ENCODE measurements around the gene GOLGA1.

The GOLGA1 gene

DNA sequence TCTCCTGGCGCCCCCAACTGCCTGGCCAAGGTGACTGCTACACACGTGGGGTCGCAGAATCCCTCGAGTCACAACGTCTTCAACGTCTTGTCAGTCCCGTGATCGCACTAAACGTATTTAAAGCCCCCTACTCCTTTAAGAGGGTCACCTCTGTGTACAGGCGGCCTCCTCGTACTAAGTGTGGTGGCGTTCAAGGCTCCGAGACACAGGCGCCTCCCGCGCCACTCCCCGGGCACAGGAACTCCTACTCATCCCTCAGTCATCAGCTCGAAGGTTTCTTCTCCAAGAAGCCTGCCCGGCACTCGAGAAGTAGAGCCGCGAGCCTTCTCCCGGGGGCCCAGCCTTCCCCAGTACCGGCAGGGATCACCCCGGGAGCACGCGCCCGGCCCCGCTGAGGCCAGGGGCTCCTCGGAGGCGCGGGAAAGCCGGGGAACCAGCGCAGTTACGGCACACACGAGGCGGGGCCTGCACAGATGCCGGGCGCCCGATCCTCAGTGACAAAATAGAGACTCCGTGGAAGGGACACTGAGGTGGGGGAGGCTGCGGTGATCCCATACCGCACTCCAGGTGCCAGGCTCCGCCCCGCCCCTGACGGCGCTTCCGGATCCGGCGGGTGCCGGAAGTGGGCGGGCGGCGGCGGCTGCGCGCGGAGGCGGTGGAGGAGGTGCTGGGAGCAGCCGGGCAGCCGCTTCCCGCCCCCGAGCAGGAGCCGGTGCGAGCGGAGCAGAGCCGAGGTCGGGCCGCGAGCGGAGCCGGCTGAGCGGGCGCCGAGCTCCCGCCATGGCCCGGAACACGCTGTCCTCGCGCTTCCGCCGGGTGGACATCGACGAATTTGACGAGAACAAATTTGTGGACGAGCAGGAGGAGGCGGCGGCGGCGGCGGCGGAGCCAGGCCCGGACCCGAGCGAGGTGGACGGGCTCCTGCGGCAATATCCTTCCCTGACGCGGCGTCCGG is 72.1 kb downstream of the GOLGA1 start:
- Mint-ChIP-seq H3K4me1 (ENCODE audit: low read depth) (peaks cover 36% of the 10 kb centered on the region), H3K4me3 (peak overlapping the region; percentile 89), H3K27me3 (ENCODE audit: low read depth) (no peaks in the 10 kb centered on the region), H3K36me3 (ENCODE audit: low read depth) (peaks cover 35% of the 10 kb centered on the region), H3K27ac (peak overlapping the region; percentile 96), H3K9me3 (no peaks in the 10 kb centered on the region)
- DNase-seq (ENCODE audit: low spot score): peak; percentile 95

DNA sequence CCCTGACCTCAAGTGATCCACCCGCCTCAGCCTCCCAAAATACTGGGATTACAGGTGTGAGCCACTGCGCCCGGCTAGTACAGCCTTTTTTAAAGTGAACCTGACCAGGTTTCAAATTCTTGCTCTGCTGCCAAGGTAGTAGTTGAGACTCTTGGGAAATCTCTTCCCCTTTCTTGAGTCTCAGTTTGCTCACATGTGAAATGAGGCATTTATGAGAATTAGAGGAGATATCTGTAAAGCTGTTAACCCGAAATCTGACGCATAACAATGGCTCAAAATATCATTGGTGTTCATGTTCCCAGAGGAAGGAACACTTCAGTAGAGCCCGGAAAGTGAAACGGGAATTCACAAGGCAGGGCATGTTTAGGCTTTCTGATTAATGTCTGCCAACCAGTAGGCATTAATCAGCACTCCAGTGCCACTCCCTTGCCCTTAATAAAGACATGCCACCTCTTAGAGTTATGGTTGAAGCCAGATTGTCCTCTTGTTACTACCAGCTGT is 77.5 kb downstream of the GOLGA1 start:
- peaks cover 34% of the 10 kb centered on the region for H3K36me3 Mint-ChIP-seq (ENCODE audit: low read depth)

DNA sequence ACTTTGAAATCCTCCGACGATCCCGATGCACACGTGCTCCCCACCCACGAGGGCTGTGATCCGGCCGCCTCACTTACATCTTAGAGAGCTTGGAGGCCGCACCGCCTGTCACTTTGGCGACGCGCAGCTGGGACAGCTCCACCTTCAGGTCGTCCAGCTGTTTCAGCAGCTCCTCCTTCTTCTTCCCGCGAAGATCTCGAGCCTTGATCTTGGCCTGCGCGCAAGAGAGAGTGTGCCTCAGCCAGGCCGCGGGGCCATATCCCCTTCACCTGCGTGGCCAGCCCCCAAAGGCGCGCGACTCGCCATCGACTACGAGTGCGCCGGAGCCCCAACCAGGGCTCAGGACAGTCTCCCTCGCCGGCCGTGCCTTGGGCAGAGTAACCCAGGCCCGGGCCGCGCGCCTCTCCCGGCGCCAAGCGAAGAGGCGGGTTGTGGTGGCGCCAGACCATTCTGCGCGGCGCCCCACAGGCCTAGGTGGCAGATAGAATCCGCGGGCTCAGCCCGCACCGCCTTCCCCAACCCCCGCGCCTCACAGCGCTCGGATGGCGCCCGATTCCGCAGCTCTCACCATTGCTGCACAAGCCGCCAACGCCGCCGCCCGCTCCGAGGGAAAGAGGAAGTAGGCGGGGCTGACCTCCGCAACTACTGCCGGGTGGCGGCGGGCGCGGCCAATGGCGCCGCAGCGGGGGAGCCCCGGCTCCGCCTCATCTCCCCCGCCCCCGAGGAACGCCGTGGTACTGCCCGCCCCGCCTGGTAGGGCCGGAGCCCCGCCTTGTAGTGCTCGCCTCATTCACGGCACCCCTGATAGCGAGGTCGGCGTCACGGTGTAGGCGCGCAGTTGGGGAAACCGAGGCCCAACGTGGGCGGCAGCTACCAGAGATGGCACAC is 79.3 kb downstream of the GOLGA1 start, which contains the start of the genes ARPC5L and RPL35:
Gene ARPC5L, plus strand, starts transcription at position 789 of the 888 bp plus-strand sequence. CDS start 7,161 bp downstream, outside the sequence.
Gene RPL35, minus strand, starts transcription at position 616 of the 888 bp plus-strand sequence. Its CDS starts 45 bp downstream, at position 571.
- H3K36me3 Mint-ChIP-seq (ENCODE audit: low read depth): peaks cover 41% of the 10 kb centered on the region
- H3K4me1 Mint-ChIP-seq (ENCODE audit: low read depth): peaks cover 20% of the 10 kb centered on the region
- peak; percentile 95 for DNase-seq (ENCODE audit: low spot score)

More for the DNA sequence above, 77.5 kb downstream of the GOLGA1 start:
- Mint-ChIP-seq H3K27ac (peak overlapping the region; percentile 49), H3K4me3 (peak overlapping the region; percentile 68), H3K27me3 (ENCODE audit: low read depth) (no peaks in the 10 kb centered on the region), H3K4me1 (ENCODE audit: low read depth) (peaks cover 30% of the 10 kb centered on the region), H3K9me3 (no peaks in the 10 kb centered on the region)
- no peak for DNase-seq (ENCODE audit: low spot score)

DNA sequence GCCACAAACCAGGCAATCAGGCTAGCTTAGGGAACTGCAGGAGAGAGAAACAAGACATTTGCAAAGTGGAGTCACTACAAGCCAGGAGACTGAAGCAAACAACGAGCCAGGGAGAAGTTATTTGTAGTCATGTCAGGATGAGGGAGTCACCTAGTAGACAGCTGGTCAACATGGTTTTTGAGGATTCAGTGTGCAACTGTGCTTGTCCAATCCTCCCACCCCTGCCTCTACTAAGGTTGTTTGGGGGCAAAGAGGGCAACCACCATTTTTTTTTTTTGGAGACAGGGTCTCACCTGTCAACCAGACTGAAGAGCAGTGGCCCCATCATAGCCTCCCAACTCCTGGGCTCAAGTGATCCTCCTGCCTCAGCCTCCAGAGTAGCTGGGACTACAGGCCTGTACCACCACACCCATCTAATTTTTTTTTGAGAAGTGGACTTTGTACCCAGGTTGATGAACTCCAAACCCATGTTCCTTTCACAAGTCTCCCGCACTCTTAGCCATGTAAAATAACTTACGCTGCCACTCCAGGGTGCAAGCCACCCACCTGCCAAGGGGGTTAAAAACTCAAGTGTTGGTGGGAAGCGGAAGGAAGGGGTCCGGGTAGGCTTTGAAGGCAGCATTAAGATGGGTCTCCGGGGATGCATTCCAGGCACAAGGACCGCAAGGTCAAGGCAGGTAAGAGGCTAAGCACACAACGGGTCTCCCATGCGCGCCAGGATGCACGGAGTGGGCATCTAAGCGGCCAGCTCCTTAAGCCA is 80.1 kb downstream of the GOLGA1 start:
- H3K4me1 Mint-ChIP-seq (ENCODE audit: low read depth): peaks cover 20% of the 10 kb centered on the region
- peak overlapping the region; percentile 98 for H3K4me3 Mint-ChIP-seq
- no peak for DNase-seq (ENCODE audit: low spot score)
- peak overlapping the region; percentile 97 for H3K27ac Mint-ChIP-seq
- H3K27me3 Mint-ChIP-seq (ENCODE audit: low read depth): no peaks in the 10 kb centered on the region
- peaks cover 41% of the 10 kb centered on the region for H3K36me3 Mint-ChIP-seq (ENCODE audit: low read depth)
- no peaks in the 10 kb centered on the region for H3K9me3 Mint-ChIP-seq

More for the DNA sequence above, 79.3 kb downstream of the GOLGA1 start, which contains the start of the genes ARPC5L and RPL35:
- Mint-ChIP-seq H3K9me3 (no peaks in the 10 kb centered on the region), H3K27ac (peak within 1 kb of the TSS; percentile 97), H3K27me3 (ENCODE audit: low read depth) (no peaks in the 10 kb centered on the region), H3K4me3 (peak within 1 kb of the TSS; percentile 98)

DNA sequence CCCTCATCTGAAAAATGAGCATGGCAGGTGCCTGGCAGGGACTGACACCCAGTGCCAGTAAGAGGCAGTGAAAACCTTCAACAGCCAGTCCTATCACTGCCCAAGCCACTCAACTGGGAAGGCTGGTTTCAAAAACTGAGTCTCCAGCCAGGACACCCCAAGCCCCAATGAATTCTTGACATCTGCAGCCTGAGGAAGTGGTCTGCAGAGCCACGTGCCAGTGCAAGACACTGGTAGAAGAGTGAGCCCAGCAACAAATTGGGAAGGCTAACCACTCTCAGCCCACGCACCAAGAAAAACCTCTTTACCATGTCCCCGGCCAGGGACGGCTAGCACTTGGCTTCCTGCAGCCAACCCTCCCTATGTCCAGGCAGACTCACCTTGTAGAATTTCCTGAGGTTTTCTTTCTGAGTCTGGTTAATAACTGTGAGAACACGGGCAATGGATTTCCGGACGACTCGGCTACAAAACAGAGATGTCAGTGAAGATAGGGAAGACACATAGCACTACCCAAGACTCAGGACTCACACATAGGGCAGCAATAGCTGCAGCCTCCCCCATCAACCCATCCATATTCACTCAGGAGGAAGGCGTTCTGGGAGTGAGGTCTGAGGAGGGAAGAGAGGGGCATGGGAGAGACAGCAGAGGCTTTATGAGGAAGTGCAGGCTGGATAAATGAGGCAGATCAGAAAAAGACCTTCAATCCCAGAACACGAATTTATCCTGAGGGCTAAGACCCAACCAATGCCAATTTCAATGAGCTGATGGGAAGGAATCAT is 80.9 kb downstream of the GOLGA1 start:
- H3K36me3 Mint-ChIP-seq (ENCODE audit: low read depth): peaks cover 41% of the 10 kb centered on the region
- H3K27ac Mint-ChIP-seq: peak overlapping the region; percentile 97
- peak overlapping the region; percentile 98 for H3K4me3 Mint-ChIP-seq
- H3K27me3 Mint-ChIP-seq (ENCODE audit: low read depth): no peaks in the 10 kb centered on the region
- H3K9me3 Mint-ChIP-seq: no peaks in the 10 kb centered on the region
- peaks cover 20% of the 10 kb centered on the region for H3K4me1 Mint-ChIP-seq (ENCODE audit: low read depth)
- no peak for DNase-seq (ENCODE audit: low spot score)

DNA sequence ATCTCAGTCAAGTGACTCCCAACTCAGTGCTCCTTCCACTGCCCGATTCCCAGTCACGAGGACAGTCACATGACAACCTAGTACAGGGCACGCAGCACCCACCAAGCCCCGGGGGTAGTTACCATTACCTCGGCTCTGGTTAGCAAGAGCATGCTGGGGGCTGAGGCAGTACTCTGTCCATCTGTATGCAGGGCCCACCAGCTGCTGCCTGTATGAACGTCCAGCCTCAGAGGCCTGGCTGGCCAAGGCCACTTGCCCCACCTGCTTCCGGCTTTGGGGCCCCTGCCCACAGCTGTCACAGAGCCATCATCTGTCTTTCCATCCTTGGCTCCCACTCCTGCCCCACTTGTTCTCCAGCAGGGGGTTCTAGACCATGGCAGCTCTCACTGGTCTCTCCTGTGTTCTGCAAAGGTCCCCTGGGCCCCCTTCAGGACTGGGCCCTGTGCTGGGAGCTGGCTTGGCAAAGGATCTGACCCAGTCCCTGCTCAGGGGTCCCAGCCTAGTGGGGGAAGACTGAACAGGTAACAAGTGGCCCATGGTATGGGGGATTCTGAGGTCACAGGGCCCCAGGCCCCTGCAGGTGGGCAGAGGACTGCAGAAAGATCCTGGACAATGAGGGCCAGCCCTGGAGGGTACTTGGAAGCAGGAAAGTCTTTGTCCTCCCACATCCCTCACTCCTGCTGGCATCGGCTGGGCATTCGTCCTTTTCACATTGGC is 82.4 kb downstream of the GOLGA1 start:
- H3K27ac Mint-ChIP-seq: no peak overlapping the region
- no peaks in the 10 kb centered on the region for H3K27me3 Mint-ChIP-seq (ENCODE audit: low read depth)
- H3K4me1 Mint-ChIP-seq (ENCODE audit: low read depth): peaks cover 16% of the 10 kb centered on the region
- H3K36me3 Mint-ChIP-seq (ENCODE audit: low read depth): peaks cover 41% of the 10 kb centered on the region
- no peak for DNase-seq (ENCODE audit: low spot score)
- no peak overlapping the region for H3K4me3 Mint-ChIP-seq
- no peaks in the 10 kb centered on the region for H3K9me3 Mint-ChIP-seq

DNA sequence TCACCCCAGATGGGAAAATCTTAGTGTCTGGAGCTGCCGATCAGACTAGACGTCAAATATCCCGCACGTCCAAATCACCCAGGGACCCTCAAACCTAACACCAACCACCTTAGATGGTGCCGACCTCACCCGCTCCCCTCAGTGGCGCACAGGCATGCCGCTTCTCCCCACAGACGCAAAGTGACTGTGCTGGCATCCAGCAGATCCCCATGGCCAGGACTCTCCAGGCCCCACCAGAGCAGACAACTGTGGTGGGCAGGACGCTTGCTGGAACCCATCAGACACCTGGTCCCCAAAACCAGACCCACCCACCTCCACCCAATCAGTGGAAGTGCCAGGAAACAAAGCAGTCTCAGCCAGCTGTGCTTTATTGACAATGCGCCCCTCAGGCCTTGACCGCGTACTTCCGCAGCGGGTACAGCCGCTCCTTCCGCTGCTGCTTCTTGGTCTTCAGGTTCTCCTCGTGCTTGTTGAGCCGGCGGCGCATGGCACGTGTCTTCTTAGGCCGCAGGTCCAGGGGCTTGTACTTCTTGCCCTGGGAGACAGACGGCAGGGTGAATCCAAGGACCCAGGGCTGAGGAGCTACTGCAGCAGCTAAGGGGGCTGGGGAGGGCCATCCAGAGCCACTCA is 83.2 kb downstream of the GOLGA1 start:
- Mint-ChIP-seq H3K9me3 (no peaks in the 10 kb centered on the region), H3K27ac (no peak overlapping the region), H3K4me1 (ENCODE audit: low read depth) (peaks cover 17% of the 10 kb centered on the region), H3K36me3 (ENCODE audit: low read depth) (peaks cover 41% of the 10 kb centered on the region), H3K27me3 (ENCODE audit: low read depth) (no peaks in the 10 kb centered on the region), H3K4me3 (no peak overlapping the region)
- DNase-seq (ENCODE audit: low spot score): no peak

DNA sequence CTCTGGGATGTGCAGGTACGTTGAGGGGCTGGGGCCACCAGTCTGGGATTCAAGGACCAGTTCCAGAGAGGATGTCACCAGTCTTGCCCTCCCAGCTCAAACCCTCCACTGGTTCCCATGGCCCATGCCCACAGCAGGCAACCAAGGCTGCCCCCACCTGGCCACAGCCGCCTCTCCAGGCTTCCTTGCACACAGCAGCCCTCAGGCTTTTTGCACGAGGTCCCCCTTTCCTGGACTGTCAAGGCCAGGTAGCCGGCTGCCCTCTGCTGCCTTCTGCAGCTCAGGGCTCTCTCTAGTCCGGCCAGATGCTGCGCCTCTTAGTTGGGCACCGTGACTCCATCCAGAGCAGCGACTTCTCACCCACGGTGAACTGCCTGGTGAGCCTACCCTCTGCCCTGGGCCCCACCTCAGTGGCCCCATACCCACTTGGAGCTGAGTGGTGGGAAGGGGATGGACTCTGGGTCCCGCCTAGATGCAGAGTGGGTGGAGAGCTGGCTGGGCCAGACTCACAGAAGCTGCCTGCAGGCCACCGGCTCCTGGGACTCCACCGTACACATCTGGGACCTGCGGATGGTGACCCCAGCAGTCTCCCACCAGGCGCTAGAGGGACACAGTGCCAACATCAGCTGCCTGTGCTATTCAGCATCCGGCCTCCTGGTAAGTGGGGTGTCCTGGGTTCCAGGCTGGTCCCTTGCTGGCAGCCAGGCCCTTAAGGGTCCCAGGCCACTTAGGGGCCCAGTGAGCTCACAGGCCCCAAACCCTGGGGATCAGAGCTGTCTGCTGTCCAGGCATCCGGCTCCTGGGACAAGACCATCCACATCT is 84.7 kb downstream of the GOLGA1 start:
- Mint-ChIP-seq H3K36me3 (ENCODE audit: low read depth) (peaks cover 38% of the 10 kb centered on the region), H3K9me3 (no peaks in the 10 kb centered on the region), H3K4me1 (ENCODE audit: low read depth) (peaks cover 18% of the 10 kb centered on the region), H3K27ac (no peak overlapping the region), H3K27me3 (ENCODE audit: low read depth) (peaks cover 3% of the 10 kb centered on the region), H3K4me3 (no peak overlapping the region)
- DNase-seq (ENCODE audit: low spot score): no peak

DNA sequence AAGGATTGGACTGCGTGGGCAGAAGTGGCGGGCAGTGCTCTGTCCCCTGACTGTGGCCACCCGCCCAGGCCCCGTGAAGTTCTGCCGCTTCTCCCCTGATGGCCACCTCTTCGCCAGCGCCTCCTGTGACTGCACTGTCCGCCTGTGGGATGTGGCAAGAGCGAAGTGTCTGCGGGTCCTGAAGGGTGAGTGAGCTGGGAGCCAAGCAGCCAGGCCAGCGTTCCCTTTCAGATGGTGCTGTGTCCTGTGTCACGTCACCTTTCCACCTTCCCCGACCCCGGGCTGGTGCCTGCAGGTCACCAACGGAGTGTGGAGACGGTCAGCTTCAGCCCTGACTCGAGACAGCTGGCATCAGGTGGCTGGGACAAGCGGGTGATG is 85.3 kb downstream of the GOLGA1 start:
- H3K36me3 Mint-ChIP-seq (ENCODE audit: low read depth): peaks cover 32% of the 10 kb centered on the region
- no peak for DNase-seq (ENCODE audit: low spot score)
- H3K4me3 Mint-ChIP-seq: no peak overlapping the region
- H3K9me3 Mint-ChIP-seq: no peaks in the 10 kb centered on the region
- peaks cover 18% of the 10 kb centered on the region for H3K4me1 Mint-ChIP-seq (ENCODE audit: low read depth)
- H3K27me3 Mint-ChIP-seq (ENCODE audit: low read depth): peaks cover 8% of the 10 kb centered on the region
- H3K27ac Mint-ChIP-seq: no peak overlapping the region

DNA sequence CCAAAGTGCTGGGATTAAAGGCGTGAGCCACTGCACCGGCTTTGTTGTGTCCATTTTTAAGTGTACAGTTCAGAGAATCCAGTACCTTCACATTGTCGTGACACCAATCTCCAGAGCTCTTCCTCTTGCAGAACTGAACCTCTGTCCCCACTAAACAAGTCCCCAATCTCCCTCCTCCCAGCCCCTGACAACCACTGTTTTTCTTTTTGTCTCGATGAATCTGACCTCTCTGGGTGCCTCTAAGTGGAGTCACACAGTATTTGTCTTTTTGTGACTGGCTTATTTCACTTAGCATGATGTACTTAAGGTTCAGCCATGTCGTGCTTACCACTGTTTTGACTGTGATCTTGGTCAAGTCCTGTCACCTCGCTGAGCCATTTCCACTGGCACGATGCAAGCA is 86.1 kb downstream of the GOLGA1 start:
- Mint-ChIP-seq H3K36me3 (ENCODE audit: low read depth) (peaks cover 25% of the 10 kb centered on the region), H3K9me3 (no peaks in the 10 kb centered on the region)

DNA sequence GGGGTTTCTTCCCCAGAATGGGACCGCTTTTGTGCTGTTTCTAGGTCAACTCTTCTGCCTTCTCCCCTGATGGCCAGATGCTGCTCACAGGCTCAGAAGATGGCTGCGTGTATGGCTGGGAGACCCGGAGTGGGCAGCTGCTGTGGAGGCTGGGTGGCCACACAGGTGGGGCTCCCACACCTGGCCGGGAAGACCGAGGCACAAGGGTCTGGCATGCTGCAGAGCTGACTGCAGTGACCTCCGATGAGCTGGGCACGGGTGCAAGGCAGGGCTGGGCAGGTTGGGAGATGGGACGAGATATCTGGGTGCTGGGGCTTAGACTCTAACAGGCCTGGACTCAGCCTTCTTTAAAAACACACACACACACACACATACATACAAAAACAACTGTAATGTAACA is 86.7 kb downstream of the GOLGA1 start:
- H3K4me3 Mint-ChIP-seq: no peak overlapping the region
- H3K36me3 Mint-ChIP-seq (ENCODE audit: low read depth): peaks cover 18% of the 10 kb centered on the region
- H3K27me3 Mint-ChIP-seq (ENCODE audit: low read depth): peaks cover 10% of the 10 kb centered on the region
- peaks cover 8% of the 10 kb centered on the region for H3K4me1 Mint-ChIP-seq (ENCODE audit: low read depth)
- no peak overlapping the region for H3K27ac Mint-ChIP-seq
- DNase-seq (ENCODE audit: low spot score): no peak
- no peaks in the 10 kb centered on the region for H3K9me3 Mint-ChIP-seq

More for the DNA sequence above, 86.1 kb downstream of the GOLGA1 start:
- Mint-ChIP-seq H3K4me1 (ENCODE audit: low read depth) (peaks cover 13% of the 10 kb centered on the region), H3K27ac (peak overlapping the region; percentile 34), H3K4me3 (no peak overlapping the region), H3K27me3 (ENCODE audit: low read depth) (peaks cover 10% of the 10 kb centered on the region)
- DNase-seq (ENCODE audit: low spot score): no peak
